Retinal pigment epithelial cell (primary cell): ENCODE data around the gene MAGI2.

ENCODE experiments used
- DNase-seq: peaks from one replicate; pipeline ENCODE4 v3.0.0-alpha.2; 2010; ENCODE audit warnings: low read depth
- H3K4me3 ChIP-seq: 2 replicates; pipeline ENCODE4 v1.5.1; 2011; ENCODE audit warnings: mild to moderate bottlenecking, low read length, control low read depth, moderate library complexity
- CTCF ChIP-seq: conservative IDR thresholded peaks from 2 replicates; pipeline ENCODE4 v1.5.1; 2011; ENCODE audit warnings: low read depth, low read length, control low read depth, inconsistent platforms

MAGI2 gene

GRCh38 chr7:79063019-79063698 lies 390.3 kb downstream of the MAGI2 start:
- no peak overlapping the region for H3K4me3 ChIP-seq
- no peak for DNase-seq
- peak; percentile 37 for TF ChIP-seq CTCF

GRCh38 chr7:79060498-79060897 lies 393.0 kb downstream of the MAGI2 start:
- DNase-seq = no peak
- no peak overlapping the region for H3K4me3 ChIP-seq
- TF ChIP-seq CTCF = no peak

GRCh38 chr7:79055722-79056415 lies 397.6 kb downstream of the MAGI2 start:
- no peak for DNase-seq
- no peak for TF ChIP-seq CTCF
- H3K4me3 ChIP-seq = no peak overlapping the region

- no peak for TF ChIP-seq CTCF
- H3K4me3 ChIP-seq = no peak overlapping the region
- no peak for DNase-seq
Observed at GRCh38 chr7:79051915-79052314, 401.6 kb downstream of the MAGI2 start.

GRCh38 chr7:79050603-79051002 lies 402.9 kb downstream of the MAGI2 start:
- TF ChIP-seq CTCF = no peak
- no peak overlapping the region for H3K4me3 ChIP-seq
- DNase-seq = peak; percentile 14

- TF ChIP-seq CTCF = no peak
- no peak overlapping the region for H3K4me3 ChIP-seq
- no peak for DNase-seq
Observed at GRCh38 chr7:79046061-79046460, 407.4 kb downstream of the MAGI2 start.

- DNase-seq = no peak
- H3K4me3 ChIP-seq = no peak overlapping the region
- TF ChIP-seq CTCF = no peak
Observed at GRCh38 chr7:79037001-79037400, 416.5 kb downstream of the MAGI2 start.
